GM12891 (cell line): ENCODE results near the gene LRRC7.

Source experiments
- POLR2A ChIP-seq: IDR thresholded peaks from 2 replicates; pipeline ENCODE4 v1.6.1; 2011; ENCODE audit warnings: low read depth, low read length, control low read depth
- POLR2AphosphoS5 ChIP-seq: IDR thresholded peaks from 2 replicates; pipeline ENCODE4 v1.6.1; 2011; ENCODE audit warnings: low read depth, low read length, control low read depth
- TAF1 ChIP-seq: IDR thresholded peaks from 2 replicates; pipeline ENCODE4 v1.6.1; 2011; ENCODE audit warnings: low read depth, low read length, control low read depth

GRCh38 chr1:69639159-69639558 is 71.4 kb downstream of the LRRC7 start:
- TF ChIP-seq TAF1 (no peak), POLR2AphosphoS5 (no peak), POLR2A (no peak)
